HL-60 (cell line): ENCODE measurements around the gene SHC2.

Source experiments
- DNase-seq, 2 experiments: peaks; one replicate each; pipeline ENCODE4 v3.0.0-alpha.2; 2010 to 2020; ENCODE audit warnings: low read depth in 1 of 2, low spot score in 1 of 2
- H3K27ac ChIP-seq: fragments of 250-450 bp; sonication (Bioruptor Pico); replicated peaks from 2 replicates; pipeline ENCODE4 v1.5.1; 2020; ENCODE audit warnings: mild to moderate bottlenecking, moderate library complexity
- H3K27me3 ChIP-seq: fragments of 250-450 bp; sonication (Bioruptor Pico); 2 replicates; pipeline ENCODE4 v1.5.1; 2021; ENCODE audit warnings: mild to moderate bottlenecking, moderate library complexity; ENCODE audit not compliant: insufficient read depth, poor library complexity, severe bottlenecking
- H3K4me3 ChIP-seq: replicated peaks from 2 replicates; pipeline ENCODE4 v1.5.1; 2011; ENCODE audit warnings: mild to moderate bottlenecking, control low read depth, low read length; ENCODE audit not compliant: insufficient read depth
- CTCF ChIP-seq: IDR thresholded peaks from one replicate; pipeline ENCODE4 v1.5.1; 2011; ENCODE audit warnings: low read length, control low read depth, inconsistent platforms; ENCODE audit not compliant: insufficient read depth
- GABPA ChIP-seq: IDR thresholded peaks from 2 replicates; pipeline ENCODE4 v1.6.1; 2012; ENCODE audit warnings: low read depth
- POLR2AphosphoS5 ChIP-seq: IDR thresholded peaks from 2 replicates; pipeline ENCODE4 v1.6.1; 2012; ENCODE audit warnings: low read depth
- REST ChIP-seq: IDR thresholded peaks from 2 replicates; pipeline ENCODE4 v1.6.1; 2012; ENCODE audit warnings: low read depth; ENCODE audit not compliant: insufficient replicate concordance
- SPI1 ChIP-seq: IDR thresholded peaks from 2 replicates; pipeline ENCODE4 v1.6.1; 2012; ENCODE audit warnings: low read depth, mild to moderate bottlenecking, borderline replicate concordance

The SHC2 gene

GRCh38 chr19:408441-408901 lies 52.4 kb downstream of the SHC2 start:
- Histone ChIP-seq H3K27ac (no peak overlapping the region), H3K27me3 (peaks cover 21% of the 10 kb centered on the region), H3K4me3 (no peak overlapping the region)
- TF ChIP-seq GABPA (no peak), CTCF (no peak), POLR2AphosphoS5 (no peak), SPI1 (no peak), REST (no peak)
- DNase-seq, result no peak

GRCh38 chr19:407511-408440 lies 53.1 kb downstream of the SHC2 start:
- no peak for DNase-seq
- Histone ChIP-seq H3K27me3 (peaks cover 21% of the 10 kb centered on the region), H3K27ac (no peak overlapping the region), H3K4me3 (no peak overlapping the region)
- TF ChIP-seq CTCF, result no peak
- TF ChIP-seq GABPA, result no peak
- TF ChIP-seq SPI1, result no peak
- no peak for TF ChIP-seq POLR2AphosphoS5
- no peak for TF ChIP-seq REST

GRCh38 chr19:406971-407510 lies 53.8 kb downstream of the SHC2 start:
- H3K4me3 ChIP-seq, result no peak overlapping the region
- no peak for DNase-seq
- H3K27ac ChIP-seq, result no peak overlapping the region
- TF ChIP-seq CTCF (no peak), GABPA (no peak), REST (no peak), POLR2AphosphoS5 (no peak), SPI1 (no peak)
- peaks cover 21% of the 10 kb centered on the region for H3K27me3 ChIP-seq
